ENCODE data around the gene CXCL6. TPM values are rescaled to one million over a fixed set of nuclear protein-coding genes. Genes with fewer than 3 reads are reported as not detected.

CXCL6 gene
- total RNA-seq, 1 donor from 2014 or later, result 1.4 TPM

DNA sequence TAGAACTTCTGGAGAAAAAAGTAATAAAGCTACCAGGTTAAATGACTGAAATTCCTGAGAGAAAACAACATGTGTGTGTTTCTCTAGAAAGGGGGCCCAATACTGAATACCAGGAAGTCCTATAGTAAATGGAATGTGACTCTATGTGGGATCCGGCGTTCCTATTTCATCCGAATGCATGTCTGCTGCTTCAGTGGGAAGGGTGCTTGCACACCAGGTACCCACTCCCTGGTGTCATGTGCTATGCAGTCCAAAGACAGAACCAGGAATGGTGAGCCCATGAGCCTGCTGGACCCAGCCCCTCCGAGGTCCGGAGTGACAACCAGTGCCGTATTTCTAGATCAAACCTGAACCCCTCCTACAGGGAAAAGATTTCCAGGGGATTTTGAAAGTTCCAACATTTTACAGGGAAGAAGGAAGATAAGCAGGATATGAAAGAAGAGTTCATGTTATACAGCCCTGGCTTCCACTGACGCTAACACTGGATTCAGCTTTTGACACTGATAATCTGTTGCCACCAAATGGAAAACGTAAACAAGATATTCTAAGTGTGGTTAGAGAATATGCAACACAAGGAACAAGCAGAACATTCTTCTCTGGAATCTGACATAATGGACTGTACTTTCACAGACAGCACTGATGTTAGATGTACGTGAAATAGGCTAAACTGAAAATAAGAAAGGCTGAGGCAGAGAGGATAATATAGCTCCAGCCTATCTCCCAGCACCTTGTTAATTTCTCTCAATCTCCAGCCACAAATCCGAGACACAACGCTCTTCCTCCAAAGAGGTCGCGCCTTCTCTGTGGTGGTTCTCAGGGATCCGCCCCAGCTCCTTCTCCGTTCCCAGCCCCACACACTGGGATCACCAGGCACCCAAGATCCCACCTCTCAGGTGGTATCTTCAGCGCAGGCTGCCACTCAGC, 32.0 kb downstream of the CXCL6 start:
- ATAC-seq, result no peak

DNA sequence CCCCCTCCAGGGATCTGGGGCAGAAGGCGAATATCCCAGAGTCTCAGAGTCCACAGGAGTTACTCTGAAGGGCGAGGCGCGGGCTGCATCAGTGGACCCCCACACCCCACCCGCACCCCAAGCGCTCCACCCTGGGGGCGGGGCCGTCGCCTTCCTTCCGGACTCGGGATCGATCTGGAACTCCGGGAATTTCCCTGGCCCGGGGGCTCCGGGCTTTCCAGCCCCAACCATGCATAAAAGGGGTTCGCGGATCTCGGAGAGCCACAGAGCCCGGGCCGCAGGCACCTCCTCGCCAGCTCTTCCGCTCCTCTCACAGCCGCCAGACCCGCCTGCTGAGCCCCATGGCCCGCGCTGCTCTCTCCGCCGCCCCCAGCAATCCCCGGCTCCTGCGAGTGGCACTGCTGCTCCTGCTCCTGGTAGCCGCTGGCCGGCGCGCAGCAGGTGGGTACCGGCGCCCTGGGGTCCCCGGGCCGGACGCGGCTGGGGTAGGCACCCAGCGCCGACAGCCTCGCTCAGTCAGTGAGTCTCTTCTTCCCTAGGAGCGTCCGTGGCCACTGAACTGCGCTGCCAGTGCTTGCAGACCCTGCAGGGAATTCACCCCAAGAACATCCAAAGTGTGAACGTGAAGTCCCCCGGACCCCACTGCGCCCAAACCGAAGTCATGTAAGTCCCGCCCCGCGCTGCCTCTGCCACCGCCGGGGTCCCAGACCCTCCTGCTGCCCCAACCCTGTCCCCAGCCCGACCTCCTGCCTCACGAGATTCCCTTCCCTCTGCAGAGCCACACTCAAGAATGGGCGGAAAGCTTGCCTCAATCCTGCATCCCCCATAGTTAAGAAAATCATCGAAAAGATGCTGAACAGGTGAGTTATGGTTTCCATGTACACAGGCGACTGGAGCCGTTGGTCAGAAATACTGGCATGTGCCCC, 32.9 kb downstream of the CXCL6 start, which contains the start of gene CXCL1:
CXCL1 (plus strand) TSS at position 264 of the 926 bp plus-strand sequence; CDS start at position 342, 78 bp downstream.
- peak; percentile 56 for ATAC-seq

DNA sequence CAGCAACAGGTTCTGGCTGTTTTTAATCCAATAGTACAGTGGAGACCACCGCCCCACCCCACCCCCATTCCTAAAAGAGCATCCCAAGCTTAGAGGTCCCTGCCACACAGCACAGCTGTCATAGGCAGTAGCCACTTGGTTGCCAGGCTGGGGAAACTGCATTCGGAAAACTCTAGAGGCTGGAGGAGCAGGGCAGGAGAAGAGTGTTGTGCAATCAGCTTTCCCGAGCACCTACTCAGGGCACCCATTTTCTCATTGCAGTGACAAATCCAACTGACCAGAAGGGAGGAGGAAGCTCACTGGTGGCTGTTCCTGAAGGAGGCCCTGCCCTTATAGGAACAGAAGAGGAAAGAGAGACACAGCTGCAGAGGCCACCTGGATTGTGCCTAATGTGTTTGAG, 33.8 kb downstream of the CXCL6 start:
- ATAC-seq, result peak; percentile 36

DNA sequence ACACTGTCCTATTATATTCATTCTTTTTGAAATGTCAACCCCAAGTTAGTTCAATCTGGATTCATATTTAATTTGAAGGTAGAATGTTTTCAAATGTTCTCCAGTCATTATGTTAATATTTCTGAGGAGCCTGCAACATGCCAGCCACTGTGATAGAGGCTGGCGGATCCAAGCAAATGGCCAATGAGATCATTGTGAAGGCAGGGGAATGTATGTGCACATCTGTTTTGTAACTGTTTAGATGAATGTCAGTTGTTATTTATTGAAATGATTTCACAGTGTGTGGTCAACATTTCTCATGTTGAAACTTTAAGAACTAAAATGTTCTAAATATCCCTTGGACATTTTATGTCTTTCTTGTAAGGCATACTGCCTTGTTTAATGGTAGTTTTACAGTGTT, 34.3 kb downstream of the CXCL6 start:
- ATAC-seq, result no peak

DNA sequence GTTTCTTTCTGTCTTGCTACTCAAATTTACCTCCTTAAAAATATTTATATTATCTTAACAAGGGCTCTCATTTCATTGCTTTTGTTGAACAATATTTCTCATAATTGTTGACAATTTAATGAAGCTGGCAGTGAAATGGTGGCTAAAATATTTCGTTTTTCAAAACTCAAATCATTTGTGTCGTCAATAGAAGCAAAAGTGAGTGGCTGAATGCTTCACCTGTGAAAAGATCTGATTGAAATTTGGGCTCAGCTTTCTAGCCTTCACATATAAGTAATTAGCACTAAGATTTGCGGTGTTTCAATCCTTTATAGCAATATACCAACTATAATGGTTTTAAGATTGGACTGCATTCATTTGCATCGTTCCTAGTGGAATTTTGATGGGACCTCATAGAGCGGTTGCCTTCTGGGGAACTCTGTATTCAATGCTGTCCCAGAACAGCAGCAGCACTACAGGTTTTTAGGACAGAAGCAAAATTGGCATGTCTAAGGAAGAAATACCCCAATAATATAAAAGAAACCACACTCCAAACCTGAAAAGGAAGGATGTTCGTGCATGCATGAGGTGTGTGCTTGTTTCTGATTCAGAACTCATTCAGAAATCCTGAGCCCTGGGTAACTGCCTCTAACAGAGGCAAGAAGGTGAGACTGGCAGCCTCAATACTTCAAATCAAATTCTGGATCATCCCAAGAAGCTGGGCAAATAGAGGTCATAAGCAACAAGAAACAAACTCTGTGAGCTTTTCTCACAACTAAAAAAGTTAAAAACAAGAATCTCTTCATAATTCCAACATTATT, 35.2 kb downstream of the CXCL6 start:
- no peak for ATAC-seq

DNA sequence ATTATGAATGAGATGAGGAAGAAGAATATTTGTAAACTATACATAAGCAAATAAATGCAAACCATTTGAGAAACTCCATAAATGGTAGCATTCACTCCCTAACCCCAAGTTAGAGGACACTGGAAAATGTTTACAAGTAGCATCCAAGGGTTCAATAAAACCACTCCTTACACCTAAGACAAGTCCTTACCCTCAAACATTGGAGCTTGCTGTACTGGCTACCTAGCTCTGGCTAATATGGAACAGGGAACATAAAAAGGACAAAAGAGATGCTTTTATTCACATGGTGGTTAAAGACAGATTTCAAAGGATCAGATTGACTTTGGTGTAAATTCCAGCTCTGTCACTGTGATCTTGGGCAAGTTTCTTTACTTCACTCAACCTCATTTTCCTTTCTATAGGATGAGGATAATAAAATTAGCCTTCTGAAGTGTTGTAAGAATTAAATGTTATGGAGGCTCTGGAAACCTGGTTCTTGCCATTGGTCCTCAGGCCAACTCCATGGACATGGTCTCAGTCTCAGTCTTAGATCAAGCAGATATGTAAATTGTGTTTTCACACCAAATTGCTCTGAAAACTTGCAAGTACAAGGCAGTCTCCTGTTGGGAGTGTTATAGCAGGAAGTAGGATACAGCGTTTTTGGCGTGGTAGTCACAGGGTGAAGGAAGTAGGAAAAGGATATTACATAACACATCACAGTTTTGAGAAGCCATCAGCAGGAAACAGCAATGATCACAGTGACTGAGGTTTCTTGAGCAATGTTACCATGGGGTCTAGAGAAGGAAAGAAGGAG, 36.0 kb downstream of the CXCL6 start:
- peak; percentile 37 for ATAC-seq

DNA sequence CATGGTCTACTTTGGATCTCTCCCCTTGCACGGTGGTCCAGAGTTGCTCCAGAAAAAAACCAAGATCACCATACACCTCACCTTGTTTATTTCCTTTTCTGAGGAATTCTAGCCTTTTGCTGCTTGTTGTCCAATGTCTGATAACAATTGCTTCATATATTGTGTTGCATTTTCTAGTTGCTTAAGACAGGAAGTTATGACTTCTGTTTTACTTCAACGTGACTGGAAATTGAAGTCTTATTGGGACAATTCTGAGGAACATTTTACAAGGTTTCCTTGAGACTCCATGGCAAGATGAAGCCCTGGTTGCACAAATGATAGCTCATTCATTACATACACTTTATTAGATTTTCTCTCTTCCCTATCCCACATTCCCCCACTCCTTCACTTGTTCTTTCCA, 37.9 kb downstream of the CXCL6 start:
- no peak for ATAC-seq

DNA sequence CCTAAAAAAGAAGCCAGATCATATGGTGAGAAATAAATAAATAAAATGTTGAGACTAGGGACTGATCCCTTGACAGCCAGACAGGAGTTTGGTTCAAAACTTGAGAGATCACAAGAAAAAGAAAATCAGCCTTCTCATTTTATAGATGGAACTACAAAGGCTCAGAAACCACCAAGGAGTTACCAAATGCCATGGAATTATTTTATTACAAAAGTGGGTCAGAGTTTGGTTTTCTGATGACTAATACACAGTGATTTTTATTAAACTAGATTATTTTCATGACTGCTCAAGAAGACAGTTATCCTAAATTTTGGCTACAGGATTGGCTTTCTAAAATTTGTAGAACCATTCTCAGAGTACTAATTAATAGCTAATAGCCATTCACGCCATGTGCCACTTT, 38.9 kb downstream of the CXCL6 start:
- no peak for ATAC-seq

DNA sequence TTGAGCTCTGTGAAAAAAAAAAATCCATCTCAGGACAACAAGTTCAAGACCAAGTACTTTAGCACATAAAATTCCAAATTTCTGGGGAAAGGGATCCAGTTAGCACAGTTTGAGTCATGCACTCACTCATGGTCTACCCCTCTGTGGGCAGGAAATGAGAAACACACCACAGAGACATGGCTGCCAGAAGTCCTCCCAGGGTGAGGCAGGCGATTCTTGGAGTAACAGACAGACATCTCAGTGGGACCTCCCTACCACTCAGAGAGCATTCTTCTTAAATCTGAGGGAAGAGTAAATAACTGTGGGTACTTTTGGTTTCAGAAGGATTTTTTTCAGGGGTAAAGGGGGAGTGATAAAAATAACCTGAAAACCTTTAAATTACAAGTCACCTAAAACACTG, 46.8 kb downstream of the CXCL6 start:
- ATAC-seq, result no peak

DNA sequence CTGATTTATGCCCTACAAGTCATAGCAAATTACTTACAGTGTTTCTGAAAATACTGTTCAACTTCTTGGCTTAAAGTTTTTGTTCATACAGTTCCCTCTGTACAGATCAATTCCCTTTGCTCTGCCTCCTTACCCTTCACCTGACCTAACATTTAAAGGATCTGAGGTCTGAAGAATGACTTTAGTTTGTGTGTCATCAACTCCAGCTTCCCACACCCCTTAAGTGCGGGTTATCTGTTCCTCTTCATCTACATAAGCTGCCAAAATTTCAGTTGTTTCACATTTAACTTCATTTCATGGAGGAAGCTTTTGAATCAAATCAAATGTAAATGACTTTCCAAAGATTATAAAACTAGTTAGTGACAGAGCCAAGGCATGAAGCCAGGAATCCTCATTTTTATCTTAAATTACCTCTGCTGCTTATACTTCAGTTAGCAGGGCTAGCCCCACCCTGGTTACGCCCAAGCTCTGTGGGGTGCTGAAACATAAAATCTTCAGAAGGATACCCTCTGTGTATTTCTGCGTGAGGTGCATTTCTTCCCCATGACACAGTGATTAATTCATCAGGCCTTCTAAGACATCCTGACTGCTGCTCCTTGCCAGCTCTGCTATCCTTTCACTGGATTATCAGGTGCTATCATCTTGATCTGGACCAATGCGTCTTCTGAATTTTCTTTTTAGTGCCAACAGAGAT, 49.2 kb downstream of the CXCL6 start:
- no peak for ATAC-seq

Other genes starting within 250 kb of the CXCL6 start
- gene RASSF6, start 216.2 kb upstream of the CXCL6 start, total RNA-seq, result 1.8 TPM
- 3.2 TPM for gene CXCL8, start 96.1 kb upstream of the CXCL6 start, total RNA-seq
- gene PF4V1, start 16.6 kb downstream of the CXCL6 start, total RNA-seq, result not detected
- gene CXCL1, start 32.7 kb downstream of the CXCL6 start, total RNA-seq, result 22.9 TPM
- not detected for gene PF4, start 145.3 kb downstream of the CXCL6 start, total RNA-seq
- gene PPBP, start 151.5 kb downstream of the CXCL6 start, total RNA-seq, result 1.0 TPM
- gene CXCL5, start 162.0 kb downstream of the CXCL6 start, total RNA-seq, result 0.12 TPM
- 0.28 TPM for gene CXCL3, start 202.0 kb downstream of the CXCL6 start, total RNA-seq